Thyroid gland (tissue), 4 donors: ENCODE data around the gene SUPT3H. TPM values are rescaled to one million over a fixed set of nuclear protein-coding genes. Genes with fewer than 3 reads are reported as not detected.

Source experiments
- DNase-seq, 2 donors: peaks; one replicate each; pipeline ENCODE4 v3.0.0-alpha.2; 2019
- H3K27ac ChIP-seq, 3 donors: fragments of 200-600 bp; sonication (generic); 1 replicate in 2 of 3; 2 replicates in 1 of 3; pipeline ENCODE4 v1.5.1; 2016 to 2019; ENCODE audit warnings: mild to moderate bottlenecking in 1 of 3, moderate library complexity in 1 of 3
- H3K27me3 ChIP-seq: fragments of 200-600 bp; sonication (generic); one replicate; pipeline ENCODE4 v1.5.1; 2019
- H3K36me3 ChIP-seq, 2 donors: fragments of 200-600 bp; sonication (generic); one replicate each; pipeline ENCODE4 v1.5.1; 2016 to 2019
- H3K4me1 ChIP-seq, 2 donors: fragments of 200-600 bp; sonication (generic); one replicate each; pipeline ENCODE4 v1.5.1; 2017 to 2019
- H3K4me3 ChIP-seq, 3 donors: fragments of 200-600 bp; sonication (generic); replicated peaks in 1 of 3; 1 replicate in 2 of 3; 2 replicates in 1 of 3; pipeline ENCODE4 v1.5.1; 2016; ENCODE audit warnings: mild to moderate bottlenecking in 1 of 3
- H3K9me3 ChIP-seq: fragments of 200-600 bp; sonication (generic); one replicate; pipeline ENCODE4 v1.5.1; 2017
- CTCF ChIP-seq, 6 experiments: fragments of 200-600 bp in 3 of 6; fragments of 450-650 bp in 3 of 6; sonication (generic) in 3 of 6; IDR thresholded peaks; one replicate each; pipeline ENCODE4 v1.5.1; 2016 to 2019; ENCODE audit warnings: antibody characterized with exemption in 6 of 6, mild to moderate bottlenecking in 2 of 6, inconsistent platforms in 1 of 6, moderate library complexity in 1 of 6
- POLR2A ChIP-seq, 2 donors: fragments of 450-650 bp; IDR thresholded peaks; one replicate each; pipeline ENCODE4 v1.6.1; 2017; ENCODE audit warnings: antibody characterized with exemption in 2 of 2, mild to moderate bottlenecking in 2 of 2, moderate library complexity in 1 of 2
- WGBS, 2 donors: methylation state at CpG; one replicate each; pipeline ENCODE4 v1.1.5; 2017; 5-methylcytosine and 5-hydroxymethylcytosine counted together
- intact Hi-C: fragments of 100-400 bp; cut with DNase I; formaldehyde crosslinking; loops from one replicate; pipeline ENCODE4 v1.15.1; 2023
- total RNA-seq, 4 donors: library from RNA; depleted of rRNA; stranded (reverse); fragments of >200 nt; gene quantifications; one replicate each; pipeline ENCODE4 v1.2.3, GENCODE V29; 2016

Gene SUPT3H
- total RNA-seq, 4 donors from 2014 or later = 9.8 to 21.6 (median 11.1) TPM

- Histone ChIP-seq H3K9me3 (no peaks in the 10 kb centered on the region), H3K36me3 (no peaks in the 10 kb centered on the region), H3K4me1 (no peaks in the 10 kb centered on the region), H3K4me3 (no peak overlapping the region), H3K27ac (no peak overlapping the region), H3K27me3 (no peaks in the 10 kb centered on the region)
- 87 to 92% methylated on average over 2 of the region's 2 CpGs for WGBS, 2 donors
- TF ChIP-seq POLR2A (IDR thresholded peaks at IDR 0.05) = no peak
- TF ChIP-seq CTCF (IDR thresholded peaks at IDR 0.05) = no peak
- DNase-seq = no peak
- intact Hi-C loops = no loop called here
These were observed 552.5 kb downstream of the SUPT3H start for GRCh38 chr6:44825273-44825672.

- TF ChIP-seq CTCF (IDR thresholded peaks at IDR 0.05) (no peak), POLR2A (IDR thresholded peaks at IDR 0.05) (no peak)
- DNase-seq = no peak
- Histone ChIP-seq H3K27me3 (no peaks in the 10 kb centered on the region), H3K4me1 (no peaks in the 10 kb centered on the region), H3K36me3 (no peaks in the 10 kb centered on the region), H3K27ac (no peak overlapping the region), H3K9me3 (no peaks in the 10 kb centered on the region), H3K4me3 (no peak overlapping the region)
- intact Hi-C loops = no loop called here
These were observed 553.2 kb downstream of the SUPT3H start for GRCh38 chr6:44824567-44824966.

- Histone ChIP-seq H3K4me3 (no peak overlapping the region), H3K27me3 (no peaks in the 10 kb centered on the region), H3K36me3 (no peaks in the 10 kb centered on the region), H3K27ac (no peak overlapping the region), H3K4me1 (no peaks in the 10 kb centered on the region), H3K9me3 (no peaks in the 10 kb centered on the region)
- WGBS, 2 donors = 100% methylated on average over 3 of the region's 3 CpGs
- DNase-seq = no peak
- intact Hi-C loops = no loop called here
- TF ChIP-seq CTCF (IDR thresholded peaks at IDR 0.05) (no peak), POLR2A (IDR thresholded peaks at IDR 0.05) (no peak)
These were observed 557.0 kb downstream of the SUPT3H start for GRCh38 chr6:44820759-44821158.

GRCh38 chr6:44820321-44820720 lies 557.4 kb downstream of the SUPT3H start:
- no peak for DNase-seq

GRCh38 chr6:44811456-44811855 lies 566.3 kb downstream of the SUPT3H start:
- no peaks in the 10 kb centered on the region for H3K9me3 ChIP-seq
- no peaks in the 10 kb centered on the region for H3K27me3 ChIP-seq
- DNase-seq = no peak
- no peak overlapping the region for H3K4me3 ChIP-seq
- H3K4me1 ChIP-seq = no peaks in the 10 kb centered on the region
- H3K36me3 ChIP-seq = no peaks in the 10 kb centered on the region
- no peak overlapping the region for H3K27ac ChIP-seq
- TF ChIP-seq POLR2A (IDR thresholded peaks at IDR 0.05) (no peak), CTCF (IDR thresholded peaks at IDR 0.05) (no peak)
- intact Hi-C loops = no loop called here

More at GRCh38 chr6:44820321-44820720, 557.4 kb downstream of the SUPT3H start:
- Histone ChIP-seq H3K36me3 (no peaks in the 10 kb centered on the region), H3K4me1 (no peaks in the 10 kb centered on the region), H3K27ac (no peak overlapping the region), H3K27me3 (no peaks in the 10 kb centered on the region), H3K9me3 (no peaks in the 10 kb centered on the region), H3K4me3 (no peak overlapping the region)
- intact Hi-C loops = no loop called here
- 94 to 95% methylated on average over 2 of the region's 2 CpGs for WGBS, 2 donors
- no peak for TF ChIP-seq CTCF (IDR thresholded peaks at IDR 0.05)
- no peak for TF ChIP-seq POLR2A (IDR thresholded peaks at IDR 0.05)
